WTC11 (cell line): ENCODE measurements around the gene AMELX.

ENCODE experiments used
- CREM ChIP-seq: sonication (generic); formaldehyde crosslinking; IDR thresholded peaks from 2 replicates; pipeline ENCODE4 v1.8.1; 2022; ENCODE audit warnings: mild to moderate bottlenecking, missing genetic modification reagents, moderate library complexity
- ELF4 ChIP-seq: sonication (generic); formaldehyde crosslinking; IDR thresholded peaks from 2 replicates; pipeline ENCODE4 v1.8.1; 2022; ENCODE audit warnings: low read depth, mild to moderate bottlenecking, moderate library complexity, missing genetic modification reagents
- ZNF416 ChIP-seq: fragments of 250-450 bp; sonication (Bioruptor Pico); IDR thresholded peaks from 2 replicates; pipeline ENCODE4 v1.9.0; 2021; ENCODE audit warnings: mild to moderate bottlenecking, inconsistent platforms
- TF ChIP-seq, protein P1 (sequence below): sonication (generic); formaldehyde crosslinking; IDR thresholded peaks from 2 replicates; pipeline ENCODE4 v1.8.1; 2022; ENCODE audit warnings: low read depth, missing genetic modification reagents, borderline replicate concordance
- TF ChIP-seq, protein P2 (sequence below): fragments of 200-600 bp; IDR thresholded peaks from 2 replicates; pipeline ENCODE4 v1.8.0; 2022; ENCODE audit warnings: antibody characterized with exemption

DNA sequence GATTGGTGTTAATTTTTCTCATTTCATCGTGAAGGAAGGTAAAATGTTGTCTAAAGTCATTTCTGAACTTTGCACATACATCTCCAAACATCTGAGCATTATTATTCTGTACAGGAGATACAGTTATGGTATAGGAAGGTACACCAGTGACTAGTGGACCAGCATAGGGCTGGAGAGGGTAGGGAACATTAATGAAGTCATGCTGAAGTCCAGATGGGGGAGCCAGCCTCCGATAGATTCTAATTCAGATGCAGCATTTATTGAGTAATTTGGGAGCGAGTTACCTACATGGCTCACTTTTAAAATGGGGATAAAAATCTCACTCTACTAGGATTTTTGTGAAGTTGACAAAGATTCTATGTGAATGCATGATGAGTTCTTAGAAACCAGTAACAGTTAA, 34.9 kb downstream of the AMELX start:
- TF ChIP-seq CREM (CRISPR knock-in tag) (no peak), ZNF416 (CRISPR knock-in tag) (no peak), ELF4 (CRISPR knock-in tag) (no peak)
- TF ChIP-seq, protein P1, sequence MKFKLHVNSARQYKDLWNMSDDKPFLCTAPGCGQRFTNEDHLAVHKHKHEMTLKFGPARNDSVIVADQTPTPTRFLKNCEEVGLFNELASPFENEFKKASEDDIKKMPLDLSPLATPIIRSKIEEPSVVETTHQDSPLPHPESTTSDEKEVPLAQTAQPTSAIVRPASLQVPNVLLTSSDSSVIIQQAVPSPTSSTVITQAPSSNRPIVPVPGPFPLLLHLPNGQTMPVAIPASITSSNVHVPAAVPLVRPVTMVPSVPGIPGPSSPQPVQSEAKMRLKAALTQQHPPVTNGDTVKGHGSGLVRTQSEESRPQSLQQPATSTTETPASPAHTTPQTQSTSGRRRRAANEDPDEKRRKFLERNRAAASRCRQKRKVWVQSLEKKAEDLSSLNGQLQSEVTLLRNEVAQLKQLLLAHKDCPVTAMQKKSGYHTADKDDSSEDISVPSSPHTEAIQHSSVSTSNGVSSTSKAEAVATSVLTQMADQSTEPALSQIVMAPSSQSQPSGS (CRISPR knock-in tag), result no peak
- TF ChIP-seq, protein P2, sequence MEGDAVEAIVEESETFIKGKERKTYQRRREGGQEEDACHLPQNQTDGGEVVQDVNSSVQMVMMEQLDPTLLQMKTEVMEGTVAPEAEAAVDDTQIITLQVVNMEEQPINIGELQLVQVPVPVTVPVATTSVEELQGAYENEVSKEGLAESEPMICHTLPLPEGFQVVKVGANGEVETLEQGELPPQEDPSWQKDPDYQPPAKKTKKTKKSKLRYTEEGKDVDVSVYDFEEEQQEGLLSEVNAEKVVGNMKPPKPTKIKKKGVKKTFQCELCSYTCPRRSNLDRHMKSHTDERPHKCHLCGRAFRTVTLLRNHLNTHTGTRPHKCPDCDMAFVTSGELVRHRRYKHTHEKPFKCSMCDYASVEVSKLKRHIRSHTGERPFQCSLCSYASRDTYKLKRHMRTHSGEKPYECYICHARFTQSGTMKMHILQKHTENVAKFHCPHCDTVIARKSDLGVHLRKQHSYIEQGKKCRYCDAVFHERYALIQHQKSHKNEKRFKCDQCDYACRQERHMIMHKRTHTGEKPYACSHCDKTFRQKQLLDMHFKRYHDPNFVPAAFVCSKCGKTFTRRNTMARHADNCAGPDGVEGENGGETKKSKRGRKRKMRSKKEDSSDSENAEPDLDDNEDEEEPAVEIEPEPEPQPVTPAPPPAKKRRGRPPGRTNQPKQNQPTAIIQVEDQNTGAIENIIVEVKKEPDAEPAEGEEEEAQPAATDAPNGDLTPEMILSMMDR, result no peak
